ENCODE data around the gene HSD17B8.
"Not testable (repeated sequence)": the region's sequence is repeated elsewhere in the genome, so short reads cannot be mapped to it uniquely, and the experiment has no call there.

HSD17B8 gene

DNA sequence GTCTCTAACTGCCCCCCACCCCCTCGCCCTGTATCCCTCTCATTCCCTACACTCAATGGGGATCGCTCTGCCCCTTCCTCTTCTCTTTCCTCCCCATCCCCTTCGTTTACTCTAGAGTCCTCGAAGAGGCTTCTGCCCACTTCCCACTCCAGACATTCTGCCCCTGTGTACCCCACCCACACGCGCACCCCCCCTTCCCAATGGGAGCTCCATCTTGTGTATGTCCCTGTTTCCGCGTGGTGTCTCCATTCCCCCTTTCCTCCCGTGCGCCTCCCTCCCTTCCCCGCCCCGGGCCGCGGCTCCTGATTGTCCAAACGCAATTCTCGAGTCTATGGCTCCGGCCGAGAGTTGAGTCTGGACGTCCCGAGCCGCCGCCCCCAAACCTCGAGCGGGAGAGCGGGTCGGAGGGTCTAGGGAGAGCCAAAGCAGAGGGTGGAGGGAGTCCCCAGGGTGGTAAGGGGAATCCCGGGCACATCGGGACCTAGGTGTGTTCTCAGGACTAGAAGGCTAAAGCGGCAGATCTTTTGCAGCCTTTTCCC, 3.2 kb downstream of the HSD17B8 start:
- DNase-seq = no peak

DNA sequence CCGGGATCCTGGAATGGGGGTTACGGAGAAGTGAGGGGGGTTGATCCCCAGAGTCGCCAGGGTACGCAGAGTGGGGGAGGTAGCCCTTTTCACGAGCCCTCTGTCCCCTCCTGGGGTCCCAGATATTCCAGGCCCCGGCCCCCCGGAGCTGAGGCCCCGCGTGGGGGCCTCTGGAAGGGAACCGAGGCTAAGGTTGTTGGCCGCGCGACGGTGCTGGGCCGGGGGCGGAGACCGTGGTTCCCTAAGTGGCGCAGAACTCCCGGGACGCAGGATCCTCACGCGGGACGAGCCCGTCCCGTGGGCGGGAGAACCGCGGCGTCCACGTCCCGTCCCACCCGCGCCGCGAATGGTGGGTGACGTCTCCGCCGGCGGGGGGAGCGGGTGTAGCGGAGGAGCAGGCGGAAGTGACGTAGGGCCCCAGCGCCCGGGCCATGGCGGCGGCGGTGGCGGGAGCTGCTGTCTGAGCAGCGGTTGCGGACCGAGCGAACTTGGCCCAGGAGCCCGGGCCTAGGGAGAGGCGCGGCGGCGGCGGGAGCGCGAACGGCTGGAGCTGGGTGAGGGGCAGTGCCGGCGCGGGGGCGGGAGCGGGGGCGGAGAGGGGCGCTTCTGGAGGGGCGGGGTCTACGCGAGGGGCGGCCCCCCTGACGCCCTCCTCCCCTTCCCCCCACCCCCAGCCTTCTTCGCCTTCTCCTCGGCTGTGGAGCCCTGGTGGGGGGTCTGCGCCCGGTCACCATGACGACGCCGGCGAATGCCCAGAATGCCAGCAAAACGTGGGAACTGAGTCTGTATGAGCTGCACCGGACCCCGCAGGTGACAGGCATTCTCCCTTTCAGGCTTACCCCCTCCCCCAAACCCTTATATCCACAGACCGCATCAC, 3.9 kb downstream of the HSD17B8 start, which contains the start of gene RING1:
RING1 (plus strand) TSS at position 410 of the 877 bp plus-strand sequence; CDS start at position 733, 323 bp downstream.
- peak; percentile 75 to 90 (median 81) for DNase-seq

DNA sequence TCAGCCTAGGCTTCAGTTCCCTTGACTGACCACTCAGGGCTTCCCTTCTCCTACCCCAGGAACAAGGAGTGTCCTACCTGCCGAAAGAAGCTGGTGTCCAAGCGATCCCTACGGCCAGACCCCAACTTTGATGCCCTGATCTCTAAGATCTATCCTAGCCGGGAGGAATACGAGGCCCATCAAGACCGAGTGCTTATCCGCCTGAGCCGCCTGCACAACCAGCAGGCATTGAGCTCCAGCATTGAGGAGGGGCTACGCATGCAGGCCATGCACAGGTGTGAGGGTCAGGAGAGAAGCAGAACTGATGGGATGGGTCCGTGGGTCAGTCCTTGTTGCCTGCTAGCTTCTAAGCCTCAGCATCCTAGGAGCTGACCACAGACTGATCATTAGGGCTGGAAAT, 5.4 kb downstream of the HSD17B8 start:
- no peak for DNase-seq

DNA sequence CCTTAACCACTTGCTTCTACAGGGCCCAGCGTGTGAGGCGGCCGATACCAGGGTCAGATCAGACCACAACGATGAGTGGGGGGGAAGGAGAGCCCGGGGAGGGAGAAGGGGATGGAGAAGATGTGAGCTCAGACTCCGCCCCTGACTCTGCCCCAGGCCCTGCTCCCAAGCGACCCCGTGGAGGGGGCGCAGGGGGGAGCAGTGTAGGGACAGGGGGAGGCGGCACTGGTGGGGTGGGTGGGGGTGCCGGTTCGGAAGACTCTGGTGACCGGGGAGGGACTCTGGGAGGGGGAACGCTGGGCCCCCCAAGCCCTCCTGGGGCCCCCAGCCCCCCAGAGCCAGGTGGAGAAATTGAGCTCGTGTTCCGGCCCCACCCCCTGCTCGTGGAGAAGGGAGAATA, 6.7 kb downstream of the HSD17B8 start:
- DNase-seq = no peak

DNA sequence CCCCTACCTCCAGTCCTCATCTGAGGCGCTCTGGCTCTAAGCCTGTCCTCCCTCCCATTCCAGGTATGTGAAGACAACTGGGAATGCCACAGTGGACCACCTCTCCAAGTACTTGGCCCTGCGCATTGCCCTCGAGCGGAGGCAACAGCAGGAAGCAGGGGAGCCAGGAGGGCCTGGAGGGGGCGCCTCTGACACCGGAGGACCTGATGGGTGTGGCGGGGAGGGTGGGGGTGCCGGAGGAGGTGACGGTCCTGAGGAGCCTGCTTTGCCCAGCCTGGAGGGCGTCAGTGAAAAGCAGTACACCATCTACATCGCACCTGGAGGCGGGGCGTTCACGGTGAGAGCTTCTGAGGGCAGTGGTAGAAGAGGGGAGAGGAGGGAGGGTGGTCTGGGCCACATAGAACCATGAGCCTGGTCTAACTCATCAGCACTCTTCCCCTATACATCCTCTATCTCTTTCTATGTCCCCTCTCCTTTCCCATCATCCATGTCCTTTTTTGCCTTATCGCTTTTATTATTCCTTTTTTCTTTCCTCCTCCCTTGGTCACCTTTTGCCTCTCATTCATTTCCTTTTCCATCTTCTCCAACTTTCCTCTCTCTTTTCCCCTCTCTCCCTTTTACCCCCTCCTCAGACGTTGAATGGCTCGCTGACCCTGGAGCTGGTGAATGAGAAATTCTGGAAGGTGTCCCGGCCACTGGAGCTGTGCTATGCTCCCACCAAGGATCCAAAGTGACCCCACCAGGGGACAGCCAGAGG, 7.4 kb downstream of the HSD17B8 start:
- no peak for DNase-seq

DNA sequence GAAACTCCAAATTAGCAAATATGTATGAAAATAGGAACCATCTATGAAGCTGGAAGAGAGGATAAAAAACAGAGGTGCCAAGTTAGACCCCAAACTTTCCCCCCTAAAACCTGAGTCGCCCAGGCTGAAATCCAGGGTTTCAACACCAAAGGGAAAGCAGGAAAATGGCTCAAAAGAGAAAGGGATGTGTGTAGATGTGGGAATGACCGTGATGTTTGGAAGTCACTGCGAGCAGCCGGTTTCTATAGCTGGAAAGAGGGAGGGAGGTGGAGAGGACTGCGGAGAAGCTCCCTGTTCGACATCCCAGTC, 8.4 kb downstream of the HSD17B8 start:
- no peak for DNase-seq

DNA sequence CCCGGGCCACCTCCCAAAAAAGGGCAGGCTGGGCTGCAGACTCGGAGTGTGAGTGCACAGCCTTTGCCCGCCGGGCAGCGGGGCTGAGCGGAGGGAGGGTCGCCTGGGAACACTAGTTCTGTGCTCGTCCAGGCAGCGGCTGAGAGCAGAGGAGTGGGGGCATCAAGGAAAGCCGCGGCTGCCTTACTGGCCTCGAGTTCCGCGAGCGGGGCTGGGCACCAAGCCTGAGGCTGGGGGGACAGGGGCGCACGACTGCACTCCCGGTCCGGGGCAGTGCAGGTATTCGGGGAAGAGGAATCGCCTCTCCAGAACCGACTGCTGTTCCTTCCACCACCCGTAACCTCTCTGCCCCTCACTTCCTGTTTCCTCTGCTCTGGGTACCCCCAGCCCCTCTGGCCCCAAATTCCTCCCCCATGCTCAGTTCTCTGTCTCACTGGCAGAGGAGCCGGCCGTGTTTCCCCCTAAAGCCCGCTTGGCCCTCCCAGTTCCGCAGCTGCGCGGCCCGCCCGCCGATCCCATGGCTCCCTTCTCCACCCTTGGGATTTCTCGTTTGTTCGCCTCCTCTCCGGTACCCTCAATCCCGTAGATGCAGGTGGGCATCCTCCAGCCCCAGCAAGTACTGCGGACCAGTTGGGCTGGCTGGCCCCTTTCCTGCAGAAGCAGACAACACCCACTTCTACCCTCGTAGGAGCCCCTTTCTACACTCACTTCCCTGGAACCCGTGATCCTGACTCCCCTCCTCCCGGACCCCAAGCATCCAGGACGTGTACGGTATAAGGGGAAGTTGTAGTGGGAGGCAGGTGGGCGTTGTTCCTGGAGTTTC, 8.9 kb downstream of the HSD17B8 start:
- DNase-seq = no peak

DNA sequence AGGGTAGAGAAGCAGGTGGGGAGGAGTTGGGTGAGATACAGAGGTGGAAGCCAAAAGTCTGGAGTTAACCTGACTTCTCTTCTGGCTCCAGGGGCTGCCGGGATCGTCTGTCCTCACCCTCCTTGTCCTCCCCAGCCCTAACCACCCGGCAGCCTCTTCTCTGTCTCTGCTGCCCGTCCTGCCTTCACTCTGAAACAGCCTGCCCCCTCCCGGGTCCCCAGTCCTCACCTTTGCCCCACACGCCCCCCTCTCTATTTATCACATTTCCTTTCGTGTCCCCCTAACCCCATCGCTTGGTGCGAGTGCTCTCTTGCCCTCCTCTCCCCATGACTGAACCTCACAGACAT, 9.5 kb downstream of the HSD17B8 start:
- no peak for DNase-seq

DNA sequence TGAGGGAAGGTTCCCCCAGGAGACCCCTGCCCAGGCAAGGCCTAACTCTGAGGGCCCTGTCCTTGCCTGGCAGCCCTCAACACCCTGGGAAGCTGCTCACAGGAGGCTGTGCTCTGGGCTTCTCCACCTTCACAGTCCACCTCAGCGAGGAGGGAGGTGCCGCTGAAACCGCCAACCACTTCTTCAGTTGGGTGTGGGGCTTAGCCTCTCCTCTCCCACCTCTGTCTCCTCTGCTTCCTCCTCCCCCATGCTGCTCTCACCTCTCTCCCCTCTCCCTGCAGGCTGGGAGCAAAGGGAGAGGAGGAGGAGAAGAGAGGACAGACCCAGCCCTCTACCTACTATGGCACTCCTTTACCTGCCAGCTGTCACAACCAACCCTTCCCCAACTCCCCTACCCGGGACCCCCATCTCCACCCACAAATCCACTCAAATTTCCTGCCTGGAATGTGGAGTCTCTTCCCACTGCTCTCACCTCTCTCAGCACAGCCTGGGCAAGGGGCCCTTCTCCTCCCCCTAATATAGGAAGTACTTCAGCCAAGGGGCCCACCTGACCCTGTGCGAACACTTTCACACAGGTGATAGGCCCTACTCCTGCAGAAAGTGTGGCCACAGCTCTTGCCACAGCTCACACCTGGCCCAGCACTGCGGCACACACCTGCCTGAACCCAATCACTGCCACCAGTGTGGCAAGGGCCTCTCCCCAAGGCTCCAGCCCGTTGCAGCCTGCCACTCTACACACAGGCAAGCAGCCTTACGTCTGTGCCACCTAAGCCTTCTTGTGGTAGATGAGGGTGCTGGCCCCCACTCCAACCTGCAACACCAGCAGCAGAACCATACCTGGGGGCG, 11.0 kb downstream of the HSD17B8 start:
- DNase-seq = no peak

DNA sequence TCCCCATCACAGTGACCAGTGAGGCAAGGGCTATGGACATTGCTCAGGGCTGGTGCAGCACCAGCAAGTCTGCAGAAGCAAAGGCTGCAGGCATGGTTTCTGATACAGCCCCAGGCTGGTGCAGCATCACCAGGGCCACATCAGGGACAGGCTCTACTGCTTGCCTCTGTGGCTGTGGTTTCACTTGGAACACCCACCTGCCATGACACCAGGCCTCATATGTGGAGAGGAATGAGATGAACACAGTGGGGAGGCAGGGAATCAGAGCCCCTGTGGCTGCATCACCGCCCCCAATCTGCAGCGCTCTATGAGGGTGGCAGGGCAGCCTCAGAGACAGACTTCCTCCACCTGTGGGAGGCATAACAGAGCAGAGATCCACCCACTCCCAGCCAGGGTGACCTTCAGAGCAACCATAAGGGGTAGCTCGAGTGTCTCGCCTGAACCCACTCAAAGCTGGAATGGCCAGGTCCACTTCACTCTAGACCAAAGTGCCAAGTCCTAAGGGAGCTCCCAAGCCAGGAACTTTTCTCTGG, 11.7 kb downstream of the HSD17B8 start:
- DNase-seq = no peak

DNA sequence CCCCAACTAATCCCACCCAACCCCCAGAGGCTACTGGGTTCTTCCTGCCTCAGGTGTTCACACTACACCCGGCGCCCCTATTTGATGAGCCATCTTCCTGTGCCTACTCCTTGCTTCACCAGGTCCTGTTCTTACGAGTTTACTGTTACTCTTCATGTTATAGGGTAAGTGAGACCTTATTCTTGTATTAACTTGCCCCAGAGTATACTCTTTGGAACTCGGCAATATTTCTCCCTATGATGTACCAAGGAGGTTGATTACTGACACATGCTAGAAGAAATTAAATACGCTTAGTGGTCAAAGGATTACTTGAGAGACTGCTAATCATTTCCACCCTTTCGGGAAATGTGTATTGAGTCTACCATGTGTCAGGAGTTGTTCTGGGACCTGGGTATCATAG, 12.8 kb downstream of the HSD17B8 start:
- DNase-seq = no peak

DNA sequence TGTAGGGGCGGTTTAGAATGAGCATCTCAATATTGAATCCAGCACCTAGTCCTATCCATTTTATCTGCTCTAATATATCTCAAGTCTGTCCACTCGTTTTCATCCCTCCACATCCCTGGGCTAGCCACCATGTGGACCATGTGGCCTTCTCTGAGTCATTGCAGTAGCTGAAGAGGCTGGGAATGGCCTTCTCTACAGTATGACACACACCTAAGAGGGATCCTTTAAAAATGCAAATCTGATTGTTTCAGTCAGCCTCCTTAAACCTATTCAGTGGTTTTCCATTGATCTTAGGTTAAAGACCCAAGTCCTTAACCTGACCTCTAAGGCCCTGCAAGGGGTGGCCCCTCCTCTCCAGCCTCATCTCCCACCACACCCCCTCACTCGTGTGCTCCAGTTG, 13.2 kb downstream of the HSD17B8 start:
- no peak for DNase-seq

DNA sequence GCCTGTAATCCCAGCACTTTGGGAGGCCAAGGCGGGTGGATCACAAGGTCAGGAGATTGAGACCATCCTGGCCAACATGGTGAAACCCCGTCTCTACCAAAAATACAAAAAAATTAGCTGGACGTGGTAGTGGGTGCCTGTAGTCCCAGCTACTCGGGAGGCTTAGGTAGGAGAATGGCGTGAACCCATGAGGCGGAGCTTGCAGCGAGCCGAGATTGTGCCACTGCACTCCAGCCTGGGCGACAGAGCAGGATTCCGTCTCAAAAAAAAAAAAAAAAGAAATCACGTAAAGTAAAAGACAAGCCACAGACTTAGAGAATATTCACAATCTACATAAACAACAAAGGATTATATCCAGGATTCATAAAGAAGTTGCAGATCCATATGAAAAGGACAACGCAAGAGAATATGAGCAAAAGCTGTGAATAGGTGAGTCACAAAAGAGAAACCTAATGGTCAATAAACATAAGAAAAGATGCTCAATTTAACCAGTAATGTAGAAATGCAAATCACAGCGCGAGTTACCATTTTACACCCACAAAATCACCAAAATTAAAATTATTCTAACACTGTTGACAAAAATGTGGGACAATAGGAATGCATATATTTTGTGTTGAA, 22.2 kb downstream of the HSD17B8 start:
- DNase-seq = not testable (repeated sequence)

DNA sequence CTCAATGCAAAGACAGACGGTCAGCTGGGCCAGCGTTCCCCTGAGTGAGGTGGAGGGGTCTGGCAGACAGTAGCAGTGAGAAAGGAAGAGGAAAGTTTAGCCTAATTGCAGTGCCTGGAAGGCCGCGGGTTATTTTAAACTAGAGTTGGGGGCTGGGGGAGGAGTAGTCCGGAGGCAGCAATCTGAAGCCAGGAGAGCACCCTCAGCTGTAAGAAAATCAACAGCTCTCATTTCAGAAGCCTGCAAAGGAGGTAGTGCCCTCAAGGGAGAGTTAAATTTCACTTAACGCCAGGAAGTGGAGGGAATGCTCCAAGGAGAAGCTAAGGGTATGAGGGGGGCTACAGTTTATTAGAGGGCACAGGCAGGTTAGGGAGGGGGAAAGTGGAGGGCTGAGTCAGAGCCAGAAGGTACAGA, 30.8 kb downstream of the HSD17B8 start:
- DNase-seq = no peak

DNA sequence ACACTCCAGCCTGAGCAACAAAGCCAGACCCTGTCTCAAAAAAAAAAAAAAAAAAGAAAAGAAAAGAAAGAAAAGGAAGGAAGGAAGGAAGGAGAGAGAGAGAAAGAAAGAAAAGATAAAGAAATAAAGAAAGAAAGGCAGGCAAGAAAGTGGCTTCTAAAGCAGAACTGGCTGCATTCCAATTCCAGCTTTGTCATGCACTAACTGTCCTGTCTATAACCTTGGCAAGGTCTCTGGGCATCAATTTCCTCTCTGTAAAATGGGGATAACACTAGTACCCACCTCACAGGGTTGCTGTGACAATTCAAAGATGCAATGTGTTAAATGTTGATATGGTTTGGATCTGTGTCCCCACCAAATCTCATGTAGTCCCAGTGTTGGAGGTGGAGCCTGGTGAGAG, 31.9 kb downstream of the HSD17B8 start:
- DNase-seq = no peak

DNA sequence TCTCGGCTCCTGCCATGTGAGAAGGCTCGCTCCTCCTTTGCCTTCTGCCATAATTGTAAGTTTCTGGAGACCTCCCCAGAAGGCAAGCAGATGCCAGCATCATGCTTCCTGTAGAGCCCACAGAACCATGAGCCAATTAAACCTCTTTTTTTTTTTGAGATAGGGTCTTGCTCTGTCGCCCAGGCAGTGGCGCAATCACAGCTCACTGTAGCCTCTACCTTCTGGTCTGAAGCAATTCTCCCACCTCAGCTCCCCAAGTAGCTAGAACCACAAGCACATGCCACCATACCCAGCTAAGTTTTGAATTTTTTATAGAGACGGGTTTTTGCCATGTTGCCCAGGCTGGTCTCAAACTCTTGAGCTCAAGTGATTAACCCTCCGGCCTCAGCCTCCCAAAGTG, 32.4 kb downstream of the HSD17B8 start:
- DNase-seq = no peak

DNA sequence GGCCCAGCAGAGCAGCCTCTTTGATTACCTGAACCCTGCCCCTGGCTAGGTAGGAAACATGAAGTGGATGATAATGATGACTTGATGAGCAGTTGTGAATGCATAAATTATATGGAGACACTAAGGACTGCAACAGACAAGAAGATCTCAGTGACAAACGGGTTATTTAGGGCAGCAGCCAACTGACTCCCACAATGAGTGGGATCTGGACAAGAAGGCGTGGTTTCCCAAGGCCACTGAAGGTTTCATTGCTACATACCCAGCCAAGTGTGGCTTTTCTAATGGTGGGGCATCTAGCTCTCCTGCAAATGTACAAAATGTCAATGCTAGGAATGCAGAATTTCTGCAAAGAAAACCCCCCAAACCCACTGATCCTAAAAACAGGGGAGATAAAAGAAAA, 33.3 kb downstream of the HSD17B8 start:
- DNase-seq = no peak

DNA sequence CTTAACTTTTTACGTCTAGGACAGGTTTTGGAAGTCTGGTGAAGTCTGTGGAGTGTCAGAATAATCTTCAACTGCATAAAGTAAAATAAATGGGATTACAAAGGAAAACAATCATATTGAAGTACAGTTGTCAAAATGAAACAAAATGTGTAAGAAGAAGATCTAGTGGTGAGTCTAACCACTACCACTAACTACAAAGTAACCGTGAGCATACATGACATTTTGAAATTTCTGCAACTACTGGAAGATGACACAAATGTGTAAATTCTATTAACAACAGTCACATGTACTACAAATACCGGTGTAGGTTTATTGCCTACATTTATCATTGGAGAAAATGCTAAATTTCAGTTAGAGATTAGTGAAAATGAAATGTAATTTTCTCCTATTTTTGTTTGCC, 37.5 kb downstream of the HSD17B8 start:
- DNase-seq = peak in 1 of 5 experiments; percentile 83

DNA sequence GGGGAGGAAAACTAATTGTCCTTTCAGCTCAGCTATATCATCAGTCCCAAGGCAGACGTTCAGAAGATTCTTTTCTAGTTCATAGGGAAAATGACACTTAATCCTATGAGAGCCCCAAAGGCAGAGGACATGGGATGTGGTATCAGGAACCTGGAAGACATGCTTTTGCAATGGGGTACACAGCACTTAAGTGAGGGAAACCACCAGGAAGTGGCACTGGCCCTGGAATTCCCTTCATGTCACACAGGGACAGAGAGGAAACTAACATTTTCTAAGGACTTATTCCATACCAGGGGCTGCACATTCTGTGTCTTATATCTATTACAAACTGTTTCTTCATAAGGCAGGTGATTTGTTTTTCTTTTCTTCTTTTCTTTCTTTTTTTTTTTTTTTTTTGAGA, 39.0 kb downstream of the HSD17B8 start:
- no peak for DNase-seq

DNA sequence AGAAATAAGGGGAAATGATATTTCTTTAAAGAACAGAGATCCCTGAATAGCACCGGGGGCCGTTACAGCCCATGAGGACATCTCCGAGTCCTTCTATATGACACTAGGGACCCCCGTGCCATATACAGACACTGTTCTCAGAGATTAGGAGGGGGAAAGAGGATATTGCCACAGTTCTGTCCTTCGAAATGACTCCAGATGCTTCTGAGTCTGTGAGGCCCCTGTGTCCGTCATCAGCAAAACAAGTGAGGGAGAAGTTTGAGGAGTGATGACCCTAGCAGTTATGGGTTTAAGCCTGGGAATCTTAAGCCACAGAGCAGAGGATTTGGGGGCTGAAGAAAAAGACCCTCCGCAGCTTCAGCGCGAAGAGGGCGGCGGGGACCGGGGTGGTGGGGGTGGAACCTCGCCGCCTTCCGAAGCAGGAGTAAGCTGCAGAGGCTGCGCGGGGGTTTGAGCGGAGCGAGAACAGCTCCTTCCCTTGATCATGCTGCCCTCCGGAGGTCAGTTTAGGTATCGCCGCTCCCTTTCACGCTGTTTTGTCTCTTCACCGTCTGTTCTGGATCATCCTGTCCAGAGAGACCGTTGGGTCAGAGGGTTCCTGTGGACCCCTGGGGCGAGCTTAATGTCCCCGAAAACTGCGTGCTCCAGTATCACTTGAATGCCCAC, 43.7 kb downstream of the HSD17B8 start:
- peak; percentile 76 to 91 (median 83) for DNase-seq

DNA sequence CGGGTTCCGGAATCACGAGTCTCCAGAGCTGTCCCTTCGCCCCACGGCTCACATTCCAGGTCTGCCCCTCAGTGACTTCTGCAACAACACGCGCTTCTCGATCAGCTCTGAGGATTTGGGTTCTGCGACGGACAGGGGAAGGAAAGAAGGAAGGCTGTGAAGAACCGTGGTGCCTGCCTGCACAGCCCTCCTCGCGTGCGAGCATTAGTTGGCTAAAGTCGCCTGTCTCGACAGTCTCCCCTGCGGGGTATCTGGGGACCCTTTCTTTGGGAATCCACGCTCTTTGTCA, 44.1 kb downstream of the HSD17B8 start:
- peak in 1 of 5 experiments; percentile 19 for DNase-seq

Measured in T-helper 2 cell (primary cell).